Naive thymus-derived CD4-positive, alpha-beta T cell (primary cell): Measurements from ENCODE around the gene MORC1. TPM values are rescaled to one million over a fixed set of nuclear protein-coding genes. Genes with fewer than 3 reads are reported as not detected.
A peak's percentile ranks its signal among the peaks of the same experiment; 100 is the strongest.
"Not testable (repeated sequence)": the region's sequence is repeated elsewhere in the genome, so short reads cannot be mapped to it uniquely, and the experiment has no call there.

Experiments
- ATAC-seq: fragments of 150-1000 bp; cut with Tn5 transposase; 2 replicates; pipeline ENCODE4 v1.10.0; 2021; ENCODE audit warnings: mild to moderate bottlenecking, moderate library complexity
- CTCF ChIA-PET: fragments of 350-600 bp; sonication (Branson Sonifier 250); formaldehyde crosslinking; loops from one replicate; lab custom pipeline; 2021; ENCODE audit warnings: antibody characterized with exemption; lab: Charles Lee
- POLR2A ChIA-PET: fragments of 350-600 bp; sonication (Branson Sonifier 250); formaldehyde crosslinking; loops from one replicate; lab custom pipeline; 2021; ENCODE audit warnings: antibody characterized with exemption, inconsistent platforms; lab: Charles Lee
- DNase-seq, 9 donors: peaks; one replicate each; pipeline versions ENCODE4 v3.0.0 to v3.0.0-alpha.2; 2020 to 2022; ENCODE audit warnings: mixed read lengths in 1 of 9
- H3K27ac ChIP-seq: one replicate; pipeline ENCODE4 v1.7.0; 2013; ENCODE audit warnings: mild to moderate bottlenecking, low read depth, low read length, moderate library complexity
- H3K27me3 ChIP-seq, 2 donors: one replicate each; pipeline ENCODE4 v1.7.0; 2013; ENCODE audit warnings: low read length in 2 of 2, mild to moderate bottlenecking in 2 of 2, moderate library complexity in 2 of 2; ENCODE audit not compliant: control insufficient read depth in 2 of 2, insufficient read depth in 2 of 2
- H3K36me3 ChIP-seq, 3 experiments: 1 replicate in 2 of 3; 2 replicates in 1 of 3; pipeline ENCODE4 v1.7.0; 2013; ENCODE audit warnings: low read length in 3 of 3, mild to moderate bottlenecking in 3 of 3, moderate library complexity in 1 of 3; ENCODE audit not compliant: insufficient read depth in 3 of 3, control insufficient read depth in 2 of 3
- H3K4me1 ChIP-seq, 2 donors: one replicate each; pipeline ENCODE4 v1.7.0; 2013; ENCODE audit warnings: low read length in 2 of 2, mild to moderate bottlenecking in 2 of 2, moderate library complexity in 1 of 2; ENCODE audit not compliant: control insufficient read depth in 2 of 2, insufficient read depth in 2 of 2
- H3K4me3 ChIP-seq: 2 replicates; pipeline ENCODE4 v1.7.0; 2013; ENCODE audit warnings: mild to moderate bottlenecking, low read length
- H3K9me3 ChIP-seq, 3 experiments: 1 replicate in 2 of 3; 2 replicates in 1 of 3; pipeline ENCODE4 v1.7.0; 2013; ENCODE audit warnings: low read length in 3 of 3; ENCODE audit not compliant: control insufficient read depth in 2 of 3
- H3K27ac Mint-ChIP-seq, 9 donors: one replicate each; pipeline ENCODE4 v1.8.0; 2020 to 2022; ENCODE audit warnings: mixed read lengths in 9 of 9, mild to moderate bottlenecking in 8 of 9, moderate library complexity in 5 of 9, inconsistent platforms in 2 of 9
- H3K27me3 Mint-ChIP-seq, 5 donors: one replicate each; pipeline ENCODE4 v1.8.0; 2021 to 2022; ENCODE audit warnings: mixed read lengths in 5 of 5, mild to moderate bottlenecking in 1 of 5
- H3K36me3 Mint-ChIP-seq, 5 donors: one replicate each; pipeline ENCODE4 v1.8.0; 2020 to 2022; ENCODE audit warnings: mixed read lengths in 5 of 5, mild to moderate bottlenecking in 3 of 5, inconsistent platforms in 1 of 5
- H3K4me1 Mint-ChIP-seq, 7 donors: one replicate each; pipeline ENCODE4 v1.8.0; 2020 to 2022; ENCODE audit warnings: mixed read lengths in 7 of 7, mild to moderate bottlenecking in 3 of 7, inconsistent platforms in 1 of 7
- H3K4me3 Mint-ChIP-seq, 10 donors: one replicate each; pipeline ENCODE4 v1.8.0; 2020 to 2022; ENCODE audit warnings: mild to moderate bottlenecking in 10 of 10, mixed read lengths in 10 of 10, moderate library complexity in 6 of 10, inconsistent platforms in 2 of 10
- H3K9me3 Mint-ChIP-seq, 11 donors: one replicate each; pipeline ENCODE4 v1.8.0; 2020 to 2022; ENCODE audit warnings: mixed read lengths in 11 of 11, mild to moderate bottlenecking in 4 of 11, inconsistent platforms in 1 of 11, moderate library complexity in 1 of 11
- intact Hi-C, 2 donors: fragments of 100-400 bp; cut with micrococcal nuclease; formaldehyde crosslinking; loops; one replicate each; pipeline ENCODE4 v1.15.1; 2023
- polyA plus RNA-seq, 2 donors: library from polyadenylated mRNA; unstranded; fragments of 300-500 nt; fragmentation: Illumina TruSeq; gene quantifications; one replicate each; pipeline ENCODE4 v1.2.3, GENCODE V29; 2021
- total RNA-seq, 6 experiments: library from RNA in 5 of 6; stranded (reverse) in 5 of 6; gene quantifications; 1 replicate in 5 of 6; 2 replicates in 1 of 6; pipeline ENCODE4 v1.2.3 and lab custom pipeline; 2021 to 2026

The MORC1 gene
- total and polyA plus RNA-seq, 7 experiments from 2014 or later: 0.12 TPM; not detected in 6

DNA sequence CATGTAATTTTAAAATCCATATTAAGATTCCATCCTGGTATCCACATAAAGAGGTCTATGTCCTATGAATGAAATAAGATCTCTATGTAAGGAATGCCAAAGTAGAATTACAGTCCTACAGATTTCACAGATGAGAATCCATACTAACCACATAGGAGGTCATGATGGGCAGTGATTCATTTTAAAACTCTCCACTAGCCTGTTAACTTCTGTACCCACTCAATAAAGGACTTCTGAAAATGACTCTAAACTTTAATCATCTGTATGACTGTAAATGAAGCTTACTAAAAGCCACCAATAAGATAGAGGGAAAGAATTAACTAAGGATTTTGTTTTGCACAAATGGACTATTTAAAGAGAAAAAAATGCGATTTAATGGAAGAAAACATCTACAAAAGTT lies 28.7 kb downstream of the MORC1 start:
- H3K27me3 ChIP-seq: no peaks in the 10 kb centered on the region
- Mint-ChIP-seq H3K27me3 (peaks cover 19 to 33% (median 27%) of the 10 kb centered on the region in 5 donors), H3K9me3 (peaks cover 0 to 5% (median 0%) of the 10 kb centered on the region in 11 donors), H3K36me3 (no peaks in the 10 kb centered on the region), H3K27ac (no peak overlapping the region), H3K4me3 (no peak overlapping the region), H3K4me1 (no peaks in the 10 kb centered on the region)
- POLR2A ChIA-PET: no interaction called here
- no peaks in the 10 kb centered on the region for H3K4me1 ChIP-seq
- H3K4me3 ChIP-seq: no peak overlapping the region
- ATAC-seq: no peak
- H3K36me3 ChIP-seq: no peaks in the 10 kb centered on the region
- H3K27ac ChIP-seq: no peak overlapping the region
- CTCF ChIA-PET: no interaction called here
- no peaks in the 10 kb centered on the region for H3K9me3 ChIP-seq
- no peak for DNase-seq
- intact Hi-C loops: no loop called here

DNA sequence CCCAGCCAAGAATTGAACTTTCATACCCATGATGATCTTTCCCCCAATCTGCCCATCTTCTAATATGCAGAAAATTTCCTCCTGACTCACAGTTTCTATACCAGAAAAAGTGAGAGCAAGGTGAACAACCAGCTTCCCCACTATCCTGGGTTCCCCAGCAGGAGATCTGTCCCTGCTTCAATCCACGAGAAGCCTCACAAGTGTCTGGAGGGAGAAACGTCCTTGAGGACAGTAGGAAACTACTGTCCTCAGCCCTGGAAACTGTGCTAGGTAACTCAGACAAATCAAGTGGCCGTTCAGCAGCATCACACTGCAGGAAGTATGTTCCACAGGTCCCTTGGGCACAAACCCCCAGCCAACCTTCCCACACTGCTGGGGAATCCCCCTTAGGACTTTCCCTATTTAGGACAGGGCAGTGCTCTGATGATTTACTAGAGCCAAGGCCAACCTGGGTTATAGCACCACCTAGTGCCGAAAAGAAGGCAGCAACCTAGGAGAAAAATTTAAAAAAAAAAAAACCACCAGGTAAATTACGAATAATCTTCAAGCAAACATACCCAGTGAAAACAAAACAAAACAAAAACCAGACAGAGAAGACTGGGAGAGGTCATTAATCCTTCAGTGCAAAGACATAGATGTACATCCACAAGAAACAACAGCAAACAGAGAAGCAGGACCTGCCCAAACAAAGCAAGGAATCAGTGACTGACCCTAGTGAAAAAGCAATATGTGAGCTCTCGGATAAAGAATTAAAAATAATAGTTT lies 36.0 kb downstream of the MORC1 start:
- peaks cover 0 to 6% (median 0%) of the 10 kb centered on the region in 5 donors for H3K36me3 Mint-ChIP-seq

DNA sequence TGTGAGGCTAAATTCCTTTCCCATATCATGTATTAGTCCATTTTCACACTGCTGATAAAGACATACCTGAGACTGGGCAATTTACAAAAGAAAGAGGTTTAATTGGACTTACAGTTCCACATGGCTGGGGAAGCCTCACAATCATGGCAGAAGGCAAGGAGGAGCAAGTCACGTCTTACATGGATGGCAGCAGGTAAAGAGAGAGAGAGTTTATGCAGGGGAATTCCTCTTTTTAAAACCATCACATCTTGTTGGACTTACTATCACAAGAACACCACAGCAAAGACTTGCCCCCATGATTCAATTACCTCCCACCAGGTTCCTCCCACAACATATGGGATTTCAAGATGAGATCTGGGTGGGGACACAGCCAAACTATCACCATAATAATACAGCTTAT lies 37.8 kb downstream of the MORC1 start:
- DNase-seq, H3K27me3 ChIP-seq, H3K4me3 ChIP-seq, H3K4me1 ChIP-seq, H3K36me3 ChIP-seq, H3K4me3 Mint-ChIP-seq, H3K27ac ChIP-seq, ATAC-seq, H3K9me3 ChIP-seq, POLR2A ChIA-PET, H3K36me3 Mint-ChIP-seq, H3K27ac Mint-ChIP-seq, H3K4me1 Mint-ChIP-seq: not testable (repeated sequence)
- H3K9me3 Mint-ChIP-seq: peaks cover 0 to 30% (median 12%) of the 10 kb centered on the region in 11 donors
- intact Hi-C loops: loop anchor here (5.0 kb wide), 2 partner anchors 163 to 263 kb away; no protein-coding TSS in a partner anchor
- H3K27me3 Mint-ChIP-seq: peaks cover 22 to 56% (median 35%) of the 10 kb centered on the region in 5 donors
- CTCF ChIA-PET: interaction anchor here (0.7 kb wide), 1 partner anchor 409 kb away, joined by 3 read pairs; no protein-coding TSS in a partner anchor

More for the DNA sequence above, 36.0 kb downstream of the MORC1 start:
- Histone ChIP-seq H3K4me1 (no peaks in the 10 kb centered on the region), H3K9me3 (no peaks in the 10 kb centered on the region), H3K27me3 (no peaks in the 10 kb centered on the region), H3K4me3 (no peak overlapping the region), H3K27ac (no peak overlapping the region), H3K36me3 (no peaks in the 10 kb centered on the region)
- Mint-ChIP-seq H3K4me3 (no peak overlapping the region), H3K9me3 (peaks cover 0 to 30% (median 12%) of the 10 kb centered on the region in 11 donors), H3K27me3 (peaks cover 25 to 54% (median 33%) of the 10 kb centered on the region in 5 donors), H3K4me1 (peaks cover 0 to 3% (median 0%) of the 10 kb centered on the region in 7 donors), H3K27ac (peak overlapping the region in 1 of 9 donors; percentile 48)
- DNase-seq: peak in 2 of 9 donors; percentile 14 to 30
- peak; percentile 84 for ATAC-seq
- ChIA-PET CTCF (interaction anchor here (0.9 to 1.0 kb wide), 2 partner anchors 57 to 418 kb away, joined by 3 to 5 read pairs; no protein-coding TSS in a partner anchor), POLR2A (no interaction called here)
- intact Hi-C loops: loop anchor here (1.0 to 5.0 kb wide), 9 partner anchors 32 to 593 kb away; no protein-coding TSS in a partner anchor

DNA sequence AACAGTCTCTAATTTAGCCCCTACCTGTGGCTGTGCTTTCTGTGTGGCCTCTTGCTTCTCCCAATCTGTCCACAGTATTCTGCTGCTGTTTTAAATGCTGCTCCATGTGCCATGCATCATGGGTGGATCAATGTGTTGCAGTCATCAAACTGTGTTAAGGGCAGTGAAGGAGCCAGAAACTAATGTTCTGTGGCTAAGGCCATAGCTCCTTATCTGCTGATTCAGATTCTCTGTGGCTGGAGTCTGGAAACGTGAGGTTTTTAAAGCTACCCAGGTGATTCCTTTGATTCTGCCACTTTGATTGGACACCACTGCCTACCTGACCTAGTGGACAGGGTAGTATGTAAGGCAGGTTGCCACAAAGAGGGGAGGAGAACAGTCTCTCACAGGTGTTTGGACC lies 44.8 kb downstream of the MORC1 start:
- Mint-ChIP-seq H3K36me3 (no peaks in the 10 kb centered on the region), H3K27ac (no peak overlapping the region), H3K27me3 (peaks cover 31 to 49% (median 45%) of the 10 kb centered on the region in 5 donors), H3K9me3 (peaks cover 0 to 3% (median 0%) of the 10 kb centered on the region in 11 donors), H3K4me1 (peaks cover 3 to 13% (median 7%) of the 10 kb centered on the region in 7 donors), H3K4me3 (no peak overlapping the region)
- Histone ChIP-seq H3K4me3 (no peak overlapping the region), H3K27me3 (no peaks in the 10 kb centered on the region), H3K9me3 (no peaks in the 10 kb centered on the region), H3K27ac (no peak overlapping the region), H3K36me3 (no peaks in the 10 kb centered on the region), H3K4me1 (no peaks in the 10 kb centered on the region)
- ATAC-seq: no peak
- ChIA-PET POLR2A (no interaction called here), CTCF (no interaction called here)
- DNase-seq: no peak
- intact Hi-C loops: no loop called here

DNA sequence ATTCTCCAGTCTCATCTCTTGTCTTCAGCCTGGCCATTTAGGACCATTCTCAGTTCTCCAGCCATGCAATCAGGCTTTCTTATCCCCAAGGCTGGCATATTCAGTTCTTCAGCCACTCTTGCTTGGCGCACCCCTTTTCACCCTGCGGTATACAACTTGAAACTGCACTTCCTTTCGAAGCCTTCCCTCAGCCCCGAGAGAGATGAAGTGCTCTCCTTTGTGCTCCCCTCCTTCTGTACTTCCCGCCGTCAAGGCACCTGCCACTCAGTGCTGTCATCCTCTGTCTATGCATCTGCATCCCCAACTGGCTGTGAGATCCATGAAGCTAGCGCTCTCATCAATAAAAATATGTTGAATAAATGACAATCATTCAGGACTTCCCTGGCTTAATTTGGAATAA lies 45.7 kb downstream of the MORC1 start:
- peak in 2 of 9 donors; percentile 1 to 11 for DNase-seq
- ATAC-seq: peak; percentile 40
- Histone ChIP-seq H3K4me1 (no peaks in the 10 kb centered on the region), H3K27ac (no peak overlapping the region), H3K36me3 (no peaks in the 10 kb centered on the region), H3K9me3 (no peaks in the 10 kb centered on the region), H3K4me3 (no peak overlapping the region), H3K27me3 (no peaks in the 10 kb centered on the region)
- CTCF ChIA-PET: no interaction called here
- Mint-ChIP-seq H3K36me3 (no peaks in the 10 kb centered on the region), H3K4me3 (peak overlapping the region in 6 of 10 donors; percentile 2 to 47 (median 24)), H3K9me3 (peaks cover 0 to 3% (median 0%) of the 10 kb centered on the region in 11 donors), H3K27ac (no peak overlapping the region), H3K4me1 (peaks cover 3 to 13% (median 7%) of the 10 kb centered on the region in 7 donors), H3K27me3 (peaks cover 31 to 48% (median 41%) of the 10 kb centered on the region in 5 donors)
- POLR2A ChIA-PET: no interaction called here
- intact Hi-C loops: no loop called here

DNA sequence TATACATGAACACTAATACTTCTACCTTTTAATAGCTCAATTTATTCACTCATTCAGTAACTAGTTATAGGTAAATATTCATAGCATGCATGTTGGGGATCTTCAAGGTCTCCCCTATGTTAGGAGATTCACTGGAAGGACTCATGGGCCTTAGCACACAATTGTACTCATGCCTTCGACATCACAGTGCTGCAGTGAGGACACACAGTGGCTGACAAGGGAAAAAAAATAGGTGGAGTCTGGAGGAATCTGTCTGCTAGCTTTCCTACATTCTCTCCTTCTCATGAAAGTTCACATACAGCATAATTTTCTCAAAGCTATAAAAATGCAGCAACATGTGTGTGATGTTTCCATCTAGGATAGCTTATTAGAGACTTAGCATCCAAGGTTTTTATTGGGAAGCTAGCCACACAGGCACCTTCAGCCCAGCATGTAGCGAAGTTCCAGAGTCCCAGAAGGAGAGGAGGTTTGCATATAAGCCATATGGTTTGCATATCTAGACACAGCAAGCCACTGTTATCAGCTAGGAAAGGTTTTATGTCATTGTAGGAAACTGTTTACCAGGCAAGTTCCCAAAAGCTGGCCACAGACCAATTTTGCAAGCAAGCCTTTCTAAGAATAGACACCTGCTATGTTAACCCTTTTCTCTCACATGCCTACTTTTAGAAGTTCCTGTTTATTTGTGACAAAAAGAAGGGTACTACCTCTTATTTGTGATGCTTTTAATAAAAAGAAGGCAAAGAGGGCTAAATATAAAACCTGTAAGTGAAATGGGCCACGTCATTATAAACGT lies 46.4 kb downstream of the MORC1 start:
- no peak overlapping the region for H3K27ac ChIP-seq
- Mint-ChIP-seq H3K9me3 (peaks cover 0 to 3% (median 0%) of the 10 kb centered on the region in 11 donors), H3K36me3 (no peaks in the 10 kb centered on the region), H3K4me3 (peak overlapping the region in 3 of 10 donors; percentile 2 to 24 (median 8)), H3K4me1 (peaks cover 3 to 13% (median 7%) of the 10 kb centered on the region in 7 donors), H3K27ac (no peak overlapping the region), H3K27me3 (peaks cover 31 to 46% (median 41%) of the 10 kb centered on the region in 5 donors)
- ATAC-seq (no peak), DNase-seq (no peak)
- H3K9me3 ChIP-seq: no peaks in the 10 kb centered on the region
- no peak overlapping the region for H3K4me3 ChIP-seq
- H3K27me3 ChIP-seq: no peaks in the 10 kb centered on the region
- ChIA-PET CTCF (no interaction called here), POLR2A (no interaction called here)
- intact Hi-C loops: no loop called here
- H3K4me1 ChIP-seq: no peaks in the 10 kb centered on the region
- no peaks in the 10 kb centered on the region for H3K36me3 ChIP-seq
